Activated CD4-positive, alpha-beta T cell treated with anti-CD3 and anti-CD28 coated beads, Interleukin-2, amount 50 U/mL, for 48 hours (primary cell): ENCODE measurements around the gene PLEKHH3.
"Not testable (repeated sequence)": the region's sequence is repeated elsewhere in the genome, so short reads cannot be mapped to it uniquely, and the experiment has no call there.

Source experiments
- DNase-seq, 2 experiments: peaks; one replicate each; pipeline ENCODE4 v3.0.0-alpha.2; 2020

The PLEKHH3 gene

GRCh38 chr17:42670789-42671657, 5.8 kb downstream of the PLEKHH3 start:
- no peak for DNase-seq

GRCh38 chr17:42669977-42670788, 6.6 kb downstream of the PLEKHH3 start:
- DNase-seq: peak in 1 of 2 experiments; percentile 45

GRCh38 chr17:42669705-42669976, 7.2 kb downstream of the PLEKHH3 start:
- DNase-seq: no peak

- no peak for DNase-seq
Observed at GRCh38 chr17:42667088-42667951, 9.5 kb downstream of the PLEKHH3 start.

- DNase-seq: not testable (repeated sequence)
Observed at GRCh38 chr17:42666126-42666525, 10.7 kb downstream of the PLEKHH3 start.

- no peak for DNase-seq
Observed at GRCh38 chr17:42665581-42666001, 11.2 kb downstream of the PLEKHH3 start.

- DNase-seq: no peak
Observed at GRCh38 chr17:42660692-42661345, 16.0 kb downstream of the PLEKHH3 start.

- DNase-seq: not testable (repeated sequence)
Observed at GRCh38 chr17:42659932-42660274, 16.9 kb downstream of the PLEKHH3 start.

- DNase-seq: peak; percentile 84 to 87
Observed at GRCh38 chr17:42659079-42659931, 17.5 kb downstream of the PLEKHH3 start, which contains the start of gene TUBG2. Gene TUBG2, plus strand, starts transcription at chr17:42659284. Its CDS starts 220 bp downstream, at chr17:42659504.

- DNase-seq: no peak
Observed at GRCh38 chr17:42657824-42658588, 18.8 kb downstream of the PLEKHH3 start.

- DNase-seq: no peak
Observed at GRCh38 chr17:42655528-42655927, 21.3 kb downstream of the PLEKHH3 start.

- DNase-seq: no peak
Observed at GRCh38 chr17:42653179-42654124, 23.3 kb downstream of the PLEKHH3 start.

GRCh38 chr17:42651392-42651791, 25.4 kb downstream of the PLEKHH3 start:
- DNase-seq: no peak

GRCh38 chr17:42647778-42648177, 29.0 kb downstream of the PLEKHH3 start:
- no peak for DNase-seq

- DNase-seq: no peak
Observed at GRCh38 chr17:42642336-42642735, 34.5 kb downstream of the PLEKHH3 start.

GRCh38 chr17:42640121-42640520, 36.7 kb downstream of the PLEKHH3 start:
- no peak for DNase-seq

GRCh38 chr17:42639525-42640113, 37.2 kb downstream of the PLEKHH3 start:
- no peak for DNase-seq

- DNase-seq: no peak
Observed at GRCh38 chr17:42632949-42633444, 43.8 kb downstream of the PLEKHH3 start.
